Uterus (tissue), 2 donors: ENCODE measurements around the gene SPATS2L.

Experiments used
- POLR2A ChIP-seq, 2 donors: fragments of 450-650 bp; IDR thresholded peaks; one replicate each; pipeline ENCODE4 v1.6.1; 2016; ENCODE audit warnings: antibody characterized with exemption in 2 of 2, mild to moderate bottlenecking in 1 of 2, moderate library complexity in 1 of 2
- TF ChIP-seq, protein P1 (sequence below), 4 experiments: fragments of 200-600 bp in 2 of 4; fragments of 450-650 bp in 2 of 4; sonication (generic) in 2 of 4; IDR thresholded peaks; one replicate each; pipeline ENCODE4 v1.5.1; 2016 to 2019; ENCODE audit warnings: antibody characterized with exemption in 4 of 4, mild to moderate bottlenecking in 2 of 4, moderate library complexity in 1 of 4

DNA sequence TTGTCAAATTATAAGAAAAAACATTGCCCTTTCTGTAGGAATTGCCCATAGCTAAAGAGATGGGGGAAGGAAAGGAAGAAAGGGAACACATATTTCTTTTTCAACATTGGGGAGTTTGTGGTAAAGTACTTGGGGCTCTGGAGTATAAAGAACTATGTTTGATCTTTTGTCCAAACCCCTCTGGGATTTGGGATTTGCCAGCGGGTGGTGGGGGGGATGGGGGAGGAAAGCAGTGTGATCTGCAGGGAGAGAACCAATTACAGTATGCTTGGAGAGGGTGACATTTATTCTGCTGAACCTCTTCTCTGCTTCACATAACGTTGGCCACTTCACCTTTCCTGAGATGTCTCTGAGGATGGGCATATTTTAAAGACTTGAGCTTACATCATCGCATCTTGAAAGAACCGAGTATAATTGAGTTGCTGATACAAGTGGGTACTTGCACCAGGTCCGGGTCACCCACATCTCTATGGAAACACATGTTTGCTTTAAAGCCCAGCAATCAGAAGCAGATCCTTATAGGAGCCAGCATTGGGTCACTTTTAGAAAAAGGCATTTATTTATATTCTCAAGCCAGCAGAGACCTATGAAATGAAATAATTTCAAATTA is 73.1 kb downstream of the SPATS2L start:
- TF ChIP-seq, protein P1, sequence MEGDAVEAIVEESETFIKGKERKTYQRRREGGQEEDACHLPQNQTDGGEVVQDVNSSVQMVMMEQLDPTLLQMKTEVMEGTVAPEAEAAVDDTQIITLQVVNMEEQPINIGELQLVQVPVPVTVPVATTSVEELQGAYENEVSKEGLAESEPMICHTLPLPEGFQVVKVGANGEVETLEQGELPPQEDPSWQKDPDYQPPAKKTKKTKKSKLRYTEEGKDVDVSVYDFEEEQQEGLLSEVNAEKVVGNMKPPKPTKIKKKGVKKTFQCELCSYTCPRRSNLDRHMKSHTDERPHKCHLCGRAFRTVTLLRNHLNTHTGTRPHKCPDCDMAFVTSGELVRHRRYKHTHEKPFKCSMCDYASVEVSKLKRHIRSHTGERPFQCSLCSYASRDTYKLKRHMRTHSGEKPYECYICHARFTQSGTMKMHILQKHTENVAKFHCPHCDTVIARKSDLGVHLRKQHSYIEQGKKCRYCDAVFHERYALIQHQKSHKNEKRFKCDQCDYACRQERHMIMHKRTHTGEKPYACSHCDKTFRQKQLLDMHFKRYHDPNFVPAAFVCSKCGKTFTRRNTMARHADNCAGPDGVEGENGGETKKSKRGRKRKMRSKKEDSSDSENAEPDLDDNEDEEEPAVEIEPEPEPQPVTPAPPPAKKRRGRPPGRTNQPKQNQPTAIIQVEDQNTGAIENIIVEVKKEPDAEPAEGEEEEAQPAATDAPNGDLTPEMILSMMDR (IDR thresholded peaks at IDR 0.05): no peak
- TF ChIP-seq POLR2A (IDR thresholded peaks at IDR 0.05): no peak
